ENCODE results near the gene APOM.

The APOM gene

GRCh38 chr6:31631681-31632278, 23.9 kb upstream of the APOM start:
- DNase-seq: no peak

- no peak for DNase-seq
Measured at GRCh38 chr6:31632279-31632946, 23.3 kb upstream of the APOM start.

GRCh38 chr6:31633447-31633846, 22.2 kb upstream of the APOM start:
- DNase-seq: no peak

GRCh38 chr6:31634131-31634530, 21.6 kb upstream of the APOM start:
- no peak for DNase-seq

GRCh38 chr6:31634969-31635575, 20.6 kb upstream of the APOM start:
- no peak for DNase-seq

GRCh38 chr6:31636698-31637596, 18.7 kb upstream of the APOM start:
- DNase-seq: no peak

GRCh38 chr6:31639043-31639442, 16.7 kb upstream of the APOM start:
- no peak for DNase-seq

- DNase-seq: no peak
Measured at GRCh38 chr6:31639449-31639861, 16.2 kb upstream of the APOM start.

- no peak for DNase-seq
Measured at GRCh38 chr6:31640612-31641011, 15.1 kb upstream of the APOM start.

GRCh38 chr6:31641370-31641769, 14.3 kb upstream of the APOM start:
- no peak for DNase-seq

- DNase-seq: no peak
Measured at GRCh38 chr6:31642798-31643570, 12.7 kb upstream of the APOM start.

GRCh38 chr6:31643818-31644454, 11.8 kb upstream of the APOM start:
- DNase-seq: no peak

- DNase-seq: no peak
Measured at GRCh38 chr6:31645325-31645724, 10.4 kb upstream of the APOM start.

GRCh38 chr6:31651602-31652191, 4.0 kb upstream of the APOM start:
- peak; percentile 60 for DNase-seq

- peak; percentile 97 for DNase-seq
Measured at GRCh38 chr6:31652925-31653724, 2.6 kb upstream of the APOM start.

GRCh38 chr6:31654574-31655348, 933 bp upstream of the APOM start:
- DNase-seq: no peak

GRCh38 chr6:31657406-31658157, 1.9 kb downstream of the APOM start:
- no peak for DNase-seq

GRCh38 chr6:31658158-31658688, 2.5 kb downstream of the APOM start:
- DNase-seq: no peak
